CD4-positive, alpha-beta T cell treated with Interleukin-1 beta for 1 hour (primary cell): ENCODE measurements around the gene TRAF7.

Experiments
- DNase-seq, 2 donors: peaks; one replicate each; pipeline ENCODE4 v3.0.0-alpha.2; 2020 to 2022

TRAF7 gene

DNA sequence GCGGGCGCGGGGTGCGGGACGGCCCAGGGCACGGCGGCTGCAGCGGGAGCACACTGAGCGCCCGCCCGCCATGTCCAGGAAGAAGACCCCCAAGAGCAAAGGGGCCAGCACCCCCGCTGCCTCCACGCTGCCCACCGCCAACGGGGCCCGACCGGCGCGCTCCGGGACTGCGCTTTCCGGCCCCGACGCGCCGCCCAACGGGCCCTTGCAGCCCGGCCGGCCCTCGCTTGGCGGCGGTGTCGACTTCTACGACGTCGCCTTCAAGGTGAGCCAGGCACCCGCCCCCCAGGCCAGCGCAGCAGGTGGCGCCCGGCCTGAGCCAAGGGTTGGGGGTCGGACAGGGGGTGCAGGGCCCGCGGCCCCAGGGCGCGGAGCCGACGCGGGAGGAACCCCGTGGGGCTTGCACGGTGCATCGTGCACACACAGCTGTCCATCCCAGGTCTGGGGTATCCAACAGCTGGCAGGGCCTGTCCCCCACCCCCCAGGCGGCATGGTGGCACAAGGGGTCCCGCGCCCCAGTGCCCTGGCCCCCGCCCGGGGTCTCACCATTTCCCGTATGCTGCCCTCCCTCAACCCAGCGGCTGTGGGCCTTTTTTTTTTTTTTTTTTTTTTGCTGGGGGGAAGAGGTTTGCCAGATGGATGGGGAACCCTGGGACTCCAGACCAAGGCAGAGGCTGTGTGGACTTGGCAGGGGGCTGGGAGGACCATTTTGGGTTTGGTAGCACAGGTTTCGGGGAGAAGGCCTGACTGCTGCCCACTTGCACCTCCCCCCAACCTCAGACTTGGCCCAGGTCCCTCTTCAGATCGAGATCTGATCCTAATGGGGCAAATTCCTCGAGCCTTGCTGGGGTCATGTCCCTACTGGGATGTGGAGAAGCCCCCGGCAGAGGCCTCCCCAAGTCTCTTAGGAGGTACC, 6.6 kb upstream of the TRAF7 start:
- DNase-seq: no peak

DNA sequence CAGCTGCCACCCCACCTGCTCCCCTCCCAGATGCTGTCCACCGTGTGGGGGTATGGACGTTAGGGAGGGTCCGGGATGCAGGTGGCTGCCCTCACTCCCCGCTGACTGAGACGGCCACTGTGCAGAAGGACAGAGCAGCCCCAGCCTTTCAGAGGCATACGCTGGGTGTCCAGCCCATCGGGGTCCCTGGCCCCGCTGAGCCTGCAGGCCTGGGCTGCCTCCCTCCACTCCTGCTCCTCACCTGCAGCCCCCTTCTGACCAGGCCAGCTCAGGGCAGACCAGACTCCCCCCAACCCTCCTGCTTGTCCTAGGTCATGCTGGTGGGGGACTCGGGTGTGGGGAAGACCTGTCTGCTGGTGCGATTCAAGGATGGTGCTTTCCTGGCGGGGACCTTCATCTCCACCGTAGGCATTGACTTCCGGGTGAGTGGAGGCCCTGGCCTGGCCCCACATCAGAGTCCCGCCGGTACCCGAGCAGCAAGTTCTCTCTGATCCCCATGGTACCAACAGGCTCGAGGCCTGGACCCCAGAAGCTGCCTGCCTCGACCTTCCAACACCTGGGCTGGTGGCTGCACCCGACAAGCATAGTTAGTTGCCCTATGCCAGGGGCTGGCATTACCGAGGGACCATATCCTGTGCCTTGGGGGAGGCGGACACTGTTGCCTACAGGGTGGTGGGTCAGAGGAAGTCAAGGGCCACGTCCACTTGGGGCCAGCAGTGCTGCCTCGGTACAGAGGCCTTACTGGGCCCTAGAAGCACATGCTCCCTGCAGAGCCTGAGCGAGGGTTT, 5.8 kb upstream of the TRAF7 start:
- DNase-seq: no peak

GRCh38 chr16:2150418-2151187, 5.0 kb upstream of the TRAF7 start:
- DNase-seq: no peak

DNA sequence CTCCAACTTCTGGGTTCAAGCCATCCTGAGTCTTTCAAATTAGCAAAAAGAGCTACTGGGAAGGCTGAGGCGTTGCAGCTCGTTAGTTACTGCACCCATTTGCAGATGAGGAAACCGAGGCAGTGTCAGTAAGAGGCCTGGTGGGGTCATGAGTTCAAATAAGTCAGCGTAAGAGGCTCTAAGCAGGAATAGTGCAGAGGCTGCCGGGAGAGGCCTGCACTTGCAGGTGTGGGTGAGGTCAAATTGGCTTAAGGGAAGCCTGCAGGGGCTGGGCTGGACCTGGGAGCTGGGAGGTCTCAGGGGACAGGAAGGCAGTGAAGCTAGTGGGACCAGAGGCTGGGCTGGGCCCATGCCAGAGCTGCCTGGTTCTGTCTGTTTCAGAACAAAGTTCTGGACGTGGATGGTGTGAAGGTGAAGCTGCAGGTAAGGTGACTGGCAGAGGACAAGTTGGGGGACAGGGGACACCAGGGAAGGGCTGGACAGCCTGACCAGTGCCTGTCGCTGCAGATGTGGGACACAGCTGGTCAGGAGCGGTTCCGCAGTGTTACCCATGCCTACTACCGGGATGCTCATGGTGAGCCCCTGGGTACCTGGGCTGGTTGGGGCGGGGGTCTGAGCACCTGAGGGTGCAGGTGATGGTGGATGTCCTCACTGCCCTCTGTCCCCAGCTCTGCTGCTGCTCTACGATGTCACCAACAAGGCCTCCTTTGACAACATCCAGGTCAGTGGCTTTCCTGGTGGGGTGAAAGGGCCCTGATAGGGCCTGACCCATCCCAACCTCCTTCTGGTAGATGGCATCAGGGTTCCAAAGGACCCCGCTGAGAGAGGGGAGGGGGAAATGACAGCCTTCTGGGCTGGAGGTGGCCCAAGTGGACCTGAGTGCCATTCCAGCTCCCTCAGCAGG, 4.1 kb upstream of the TRAF7 start:
- DNase-seq: no peak

DNA sequence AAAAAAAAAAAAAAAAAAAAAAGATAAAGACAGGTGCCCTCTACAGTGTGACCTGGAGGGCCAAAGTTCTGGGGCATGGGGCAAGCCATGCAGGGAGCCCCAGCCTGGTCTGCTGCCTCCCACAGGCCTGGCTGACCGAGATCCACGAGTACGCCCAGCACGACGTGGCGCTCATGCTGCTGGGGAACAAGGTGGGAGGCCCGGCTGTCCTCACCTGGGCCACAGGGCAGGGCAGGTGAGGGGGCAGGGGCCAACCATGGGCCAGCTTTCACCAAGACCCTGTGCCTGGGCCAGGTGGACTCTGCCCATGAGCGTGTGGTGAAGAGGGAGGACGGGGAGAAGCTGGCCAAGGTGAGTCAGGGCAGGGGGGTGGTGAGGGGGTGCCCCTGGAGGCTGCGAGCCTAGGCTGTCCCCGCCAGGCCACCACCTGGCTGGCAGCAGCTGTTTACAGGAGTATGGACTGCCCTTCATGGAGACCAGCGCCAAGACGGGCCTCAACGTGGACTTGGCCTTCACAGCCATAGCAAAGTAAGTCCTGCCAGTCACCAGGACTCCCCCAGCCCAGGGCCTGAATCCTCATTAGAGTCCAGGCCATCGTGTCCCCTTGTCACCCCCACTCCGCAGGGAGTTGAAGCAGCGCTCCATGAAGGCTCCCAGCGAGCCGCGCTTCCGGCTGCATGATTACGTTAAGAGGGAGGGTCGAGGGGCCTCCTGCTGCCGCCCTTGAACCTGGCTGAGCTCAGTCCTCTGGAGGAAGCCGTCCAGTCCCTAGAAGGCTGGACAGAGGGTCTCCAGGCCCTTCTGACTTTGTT, 2.7 kb upstream of the TRAF7 start:
- DNase-seq: no peak

DNA sequence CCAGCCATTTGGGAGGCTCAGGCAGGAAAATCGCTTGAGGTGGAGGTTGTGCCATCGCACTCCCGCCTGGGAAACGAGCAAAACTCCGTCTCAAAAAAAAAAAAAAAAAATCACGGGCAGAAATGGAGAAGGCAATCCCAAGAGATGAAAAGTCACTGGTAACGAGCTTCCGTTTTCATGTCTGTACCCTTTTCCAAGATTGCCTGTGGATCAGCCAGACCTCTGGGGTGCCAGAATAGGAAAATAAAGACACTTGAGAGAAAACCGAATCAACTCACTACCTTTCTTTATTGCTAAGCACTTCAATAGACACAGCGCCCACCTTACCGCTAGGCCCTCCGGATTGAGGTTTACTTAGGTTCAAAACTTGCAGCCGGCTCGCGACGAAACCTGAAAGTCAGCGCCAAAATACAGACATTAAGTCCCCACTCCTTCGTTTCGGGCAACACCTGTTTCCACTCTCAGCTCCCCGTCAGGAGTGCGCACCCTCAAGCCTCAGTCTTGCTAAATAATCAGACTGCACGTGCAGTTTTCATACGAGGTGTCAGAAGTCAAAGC, 970 bp upstream of the TRAF7 start:
- no peak for DNase-seq

GRCh38 chr16:2155977-2156848, 631 bp downstream of the TRAF7 start:
- DNase-seq: peak in 1 of 2 donors; percentile 8

- no peak for DNase-seq
These were observed 1.3 kb downstream of the TRAF7 start for GRCh38 chr16:2156849-2157224.

DNA sequence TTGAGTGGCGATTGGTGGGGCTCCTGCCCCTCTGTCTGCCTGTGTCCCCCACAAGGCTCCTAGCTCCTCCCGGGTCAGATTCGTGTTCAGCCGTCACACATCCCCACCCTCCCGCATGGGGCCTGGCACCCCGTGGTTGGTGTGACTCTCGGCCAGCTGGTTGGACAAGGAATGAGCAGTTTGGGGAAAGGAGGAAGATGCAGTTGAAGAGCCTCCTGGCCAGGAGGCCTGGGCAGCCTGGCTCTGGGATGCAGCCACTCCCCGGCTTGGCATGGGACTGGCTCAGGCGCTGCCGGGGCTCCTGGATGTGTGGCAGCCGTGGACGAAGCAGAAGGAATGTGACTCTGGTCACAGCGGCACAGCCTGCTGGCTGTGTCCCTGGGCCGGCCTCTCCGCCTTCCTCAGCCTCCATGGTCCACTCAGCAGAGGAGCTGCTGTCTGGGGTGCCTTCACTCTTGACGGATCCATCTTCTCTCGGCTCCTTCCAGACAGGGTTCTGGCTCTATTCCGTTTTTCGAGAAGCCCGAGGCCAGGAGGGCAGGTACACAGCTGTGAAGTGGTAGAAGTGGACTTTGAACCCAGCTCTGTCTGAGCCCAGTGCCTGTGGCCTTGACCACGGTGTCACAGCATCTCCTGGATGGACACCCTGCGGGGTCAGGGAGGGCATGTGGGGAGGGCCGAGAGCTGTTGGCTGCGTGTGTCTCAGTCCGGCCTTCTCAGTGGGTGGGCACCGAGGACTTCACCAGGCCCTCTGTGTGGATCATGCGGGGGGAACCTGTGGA, 2.1 kb downstream of the TRAF7 start:
- no peak for DNase-seq

DNA sequence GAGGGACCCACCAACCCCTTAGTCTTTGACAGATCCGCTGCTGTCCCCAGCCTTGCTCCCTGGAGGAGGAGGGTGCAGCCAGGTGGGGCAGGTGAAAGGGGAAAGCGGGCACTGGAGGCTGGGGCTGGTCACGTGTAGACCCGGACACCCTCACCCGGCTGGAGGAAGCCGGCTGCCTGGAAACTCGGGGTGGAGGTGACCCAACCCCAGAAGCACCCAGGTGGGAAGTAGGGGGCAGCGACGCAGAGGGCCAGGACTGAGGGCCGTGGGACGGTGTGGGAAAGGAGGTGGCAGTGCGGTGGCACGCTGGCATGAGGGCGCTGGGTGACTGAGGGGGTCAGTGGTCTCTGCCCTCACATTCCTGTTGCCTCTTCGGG, 2.7 kb downstream of the TRAF7 start:
- DNase-seq: no peak

DNA sequence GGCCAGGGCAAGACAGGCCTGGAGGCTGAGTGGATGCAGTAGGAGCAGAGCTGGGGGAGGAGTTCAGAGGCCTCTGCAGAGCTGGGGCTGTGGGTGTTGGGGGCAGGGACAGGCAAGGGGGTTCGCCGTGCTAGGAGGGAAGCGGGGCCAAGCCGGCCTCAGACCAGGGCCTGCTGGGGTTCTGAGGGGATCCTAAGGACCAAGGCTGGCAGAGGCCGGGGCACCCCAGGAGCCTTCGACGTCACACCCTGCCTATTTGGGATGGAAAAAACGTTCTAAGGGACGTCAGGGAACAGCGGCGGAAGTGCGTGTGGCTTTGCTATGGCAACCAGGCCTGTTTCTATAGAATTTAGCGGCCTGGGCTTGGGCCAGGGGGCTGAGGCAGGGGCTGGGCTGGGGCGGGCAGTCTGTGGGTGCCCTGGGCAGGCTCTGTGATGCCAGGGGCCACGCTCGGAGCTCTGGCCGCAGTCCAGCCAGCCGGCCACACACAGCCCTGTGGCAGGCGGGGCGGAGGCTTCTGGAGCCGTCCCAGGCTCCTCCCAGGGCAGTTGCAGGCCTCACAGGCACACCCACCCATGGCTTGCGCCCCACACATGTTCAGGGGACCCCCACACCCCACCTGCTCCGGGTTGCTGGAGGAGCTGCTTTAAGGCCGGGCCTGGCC, 3.7 kb downstream of the TRAF7 start:
- no peak for DNase-seq

DNA sequence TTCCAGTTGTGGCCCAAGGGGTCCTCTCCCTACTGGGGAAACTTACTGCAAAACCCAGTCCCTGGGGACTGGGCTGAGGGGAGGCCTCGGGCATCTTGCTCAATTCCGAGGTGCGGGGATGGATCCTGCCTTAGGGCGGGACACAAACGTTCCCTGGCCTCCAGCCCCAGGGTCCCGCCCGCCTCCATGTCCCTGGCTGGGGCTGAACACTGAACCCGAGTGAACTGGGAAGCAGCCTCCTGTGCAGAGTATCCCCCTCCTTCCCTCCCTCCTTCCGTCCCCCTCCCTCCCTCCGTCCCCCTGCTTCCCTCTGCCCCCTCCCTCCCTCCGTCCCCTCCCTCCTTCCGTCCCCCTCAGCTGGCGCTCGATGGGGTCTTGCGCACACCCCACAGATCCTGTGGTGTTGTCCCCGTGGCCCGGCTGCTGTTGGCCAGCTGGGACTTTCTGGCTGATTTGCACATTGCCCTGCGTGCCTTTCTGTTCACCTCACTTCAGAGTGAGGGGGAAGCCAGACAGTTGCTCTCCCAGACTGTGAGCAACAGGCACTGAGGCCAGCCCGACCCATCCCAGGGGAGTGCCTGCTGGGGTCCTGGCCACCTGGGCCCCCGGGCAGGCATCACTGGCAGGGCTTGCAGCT, 5.5 kb downstream of the TRAF7 start:
- DNase-seq: no peak

DNA sequence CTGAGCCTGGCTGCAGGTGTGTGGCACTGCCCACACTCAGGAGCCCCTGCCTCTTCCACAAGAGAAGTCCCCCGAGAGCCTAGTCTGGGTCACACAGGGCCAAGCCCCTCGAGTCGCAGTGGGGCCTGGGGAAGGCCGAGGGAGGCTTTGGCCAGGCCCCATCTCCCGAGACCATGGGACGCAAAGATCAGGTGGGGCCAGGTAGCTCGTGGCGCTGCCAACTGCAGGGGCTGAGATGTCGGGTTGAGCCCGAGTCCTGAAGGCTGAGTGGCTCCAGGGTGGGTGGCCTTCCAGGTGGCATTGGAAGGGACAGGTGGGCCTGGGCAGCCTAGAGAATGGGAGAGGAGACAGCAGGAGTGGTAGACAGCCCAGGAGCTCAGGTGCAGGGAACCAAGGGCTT, 6.3 kb downstream of the TRAF7 start:
- DNase-seq: no peak

GRCh38 chr16:2162676-2163118, 7.1 kb downstream of the TRAF7 start:
- DNase-seq: no peak

GRCh38 chr16:2163211-2163881, 7.8 kb downstream of the TRAF7 start:
- DNase-seq: peak in 1 of 2 donors; percentile 23

DNA sequence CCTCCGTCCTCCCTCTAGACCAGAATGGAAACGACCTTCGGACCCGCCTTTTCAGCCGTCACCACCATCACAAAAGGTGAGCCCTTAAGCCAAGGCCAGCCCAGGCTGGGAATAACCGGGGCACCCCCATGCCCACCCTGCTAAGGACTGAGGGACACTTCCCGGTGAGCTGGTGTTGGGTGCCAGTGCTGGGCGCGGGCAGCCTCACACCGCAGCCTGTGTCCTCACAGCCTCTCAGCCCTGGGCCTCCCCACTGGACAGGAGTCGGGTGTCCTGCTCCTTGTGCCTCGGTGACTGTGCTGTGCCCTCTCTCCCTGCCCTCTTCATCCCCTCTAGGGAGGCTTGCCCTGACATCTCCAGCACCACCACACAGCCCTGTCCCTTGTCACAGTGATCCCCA, 10.3 kb downstream of the TRAF7 start:
- DNase-seq: no peak
